NB4 (cell line): ENCODE results near the gene USH2A.

Experiments
- DNase-seq: peaks from one replicate; pipeline ENCODE4 v3.0.0; 2010; ENCODE audit warnings: low read depth
- H3K4me3 ChIP-seq: one replicate; pipeline ENCODE4 v1.5.1; 2011; ENCODE audit warnings: mild to moderate bottlenecking, low read depth, low read length, moderate library complexity
- MYC ChIP-seq: IDR thresholded peaks from 2 replicates; pipeline ENCODE4 v1.6.1; 2011; ENCODE audit warnings: low read depth, low read length
- POLR2A ChIP-seq: IDR thresholded peaks from 2 replicates; pipeline ENCODE4 v1.6.1; 2011; ENCODE audit warnings: mild to moderate bottlenecking; ENCODE audit not compliant: insufficient read length; ENCODE audit errors: extremely low read depth
- TF ChIP-seq, protein P1 (sequence below): IDR thresholded peaks from 2 replicates; pipeline ENCODE4 v1.6.1; 2011; ENCODE audit warnings: low read depth, low read length
- TF ChIP-seq, protein P2 (sequence below): IDR thresholded peaks from one replicate; pipeline ENCODE4 v1.5.1; 2012; ENCODE audit warnings: low read depth, low read length

USH2A gene

DNA sequence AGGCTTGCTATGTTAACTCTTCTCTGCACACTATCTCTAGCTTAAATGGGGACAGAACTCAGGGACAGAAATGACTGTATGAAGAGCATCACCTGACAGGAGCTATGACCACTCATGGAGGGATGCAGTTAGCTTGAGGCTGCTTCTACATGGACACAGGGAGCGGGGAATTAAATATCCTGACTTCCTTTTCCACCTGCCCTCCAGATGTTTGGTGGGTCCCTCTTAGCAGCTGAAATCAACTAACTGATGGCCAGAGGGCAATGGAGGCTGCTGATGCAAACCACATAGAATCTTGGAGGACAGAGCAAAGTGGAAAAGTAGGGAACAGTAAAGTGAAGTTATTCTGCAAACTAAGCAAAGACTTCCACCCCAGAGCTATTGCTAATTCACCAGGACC lies 214.1 kb downstream of the USH2A start:
- H3K4me3 ChIP-seq, result no peak overlapping the region
- TF ChIP-seq MYC (no peak), POLR2A (no peak)
- TF ChIP-seq, protein P1, sequence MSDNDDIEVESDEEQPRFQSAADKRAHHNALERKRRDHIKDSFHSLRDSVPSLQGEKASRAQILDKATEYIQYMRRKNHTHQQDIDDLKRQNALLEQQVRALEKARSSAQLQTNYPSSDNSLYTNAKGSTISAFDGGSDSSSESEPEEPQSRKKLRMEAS, result no peak
- TF ChIP-seq, protein P2, sequence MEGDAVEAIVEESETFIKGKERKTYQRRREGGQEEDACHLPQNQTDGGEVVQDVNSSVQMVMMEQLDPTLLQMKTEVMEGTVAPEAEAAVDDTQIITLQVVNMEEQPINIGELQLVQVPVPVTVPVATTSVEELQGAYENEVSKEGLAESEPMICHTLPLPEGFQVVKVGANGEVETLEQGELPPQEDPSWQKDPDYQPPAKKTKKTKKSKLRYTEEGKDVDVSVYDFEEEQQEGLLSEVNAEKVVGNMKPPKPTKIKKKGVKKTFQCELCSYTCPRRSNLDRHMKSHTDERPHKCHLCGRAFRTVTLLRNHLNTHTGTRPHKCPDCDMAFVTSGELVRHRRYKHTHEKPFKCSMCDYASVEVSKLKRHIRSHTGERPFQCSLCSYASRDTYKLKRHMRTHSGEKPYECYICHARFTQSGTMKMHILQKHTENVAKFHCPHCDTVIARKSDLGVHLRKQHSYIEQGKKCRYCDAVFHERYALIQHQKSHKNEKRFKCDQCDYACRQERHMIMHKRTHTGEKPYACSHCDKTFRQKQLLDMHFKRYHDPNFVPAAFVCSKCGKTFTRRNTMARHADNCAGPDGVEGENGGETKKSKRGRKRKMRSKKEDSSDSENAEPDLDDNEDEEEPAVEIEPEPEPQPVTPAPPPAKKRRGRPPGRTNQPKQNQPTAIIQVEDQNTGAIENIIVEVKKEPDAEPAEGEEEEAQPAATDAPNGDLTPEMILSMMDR, result no peak
- DNase-seq, result no peak

DNA sequence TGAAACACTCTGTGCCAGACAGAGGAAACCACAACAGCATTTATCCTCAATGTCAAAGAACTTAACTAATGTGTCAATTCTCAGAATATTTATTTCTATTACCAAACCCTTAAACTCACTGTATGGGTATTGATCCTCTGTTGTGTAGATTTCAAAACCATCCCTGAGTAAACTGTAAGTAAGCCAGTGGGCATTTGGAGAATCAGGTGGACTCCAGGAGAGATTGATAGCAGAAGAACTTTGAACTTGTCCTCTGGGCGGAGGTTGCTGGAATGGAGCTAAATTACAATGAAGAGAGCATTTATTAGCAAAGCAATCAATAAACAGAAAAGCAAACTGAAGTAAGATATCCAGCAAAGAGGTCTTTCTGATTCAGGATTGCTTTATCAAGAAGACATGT lies 216.1 kb downstream of the USH2A start:
- no peak overlapping the region for H3K4me3 ChIP-seq
- TF ChIP-seq MYC (no peak), POLR2A (no peak)
- TF ChIP-seq, protein P2, result no peak
- TF ChIP-seq, protein P1, result no peak
- no peak for DNase-seq

DNA sequence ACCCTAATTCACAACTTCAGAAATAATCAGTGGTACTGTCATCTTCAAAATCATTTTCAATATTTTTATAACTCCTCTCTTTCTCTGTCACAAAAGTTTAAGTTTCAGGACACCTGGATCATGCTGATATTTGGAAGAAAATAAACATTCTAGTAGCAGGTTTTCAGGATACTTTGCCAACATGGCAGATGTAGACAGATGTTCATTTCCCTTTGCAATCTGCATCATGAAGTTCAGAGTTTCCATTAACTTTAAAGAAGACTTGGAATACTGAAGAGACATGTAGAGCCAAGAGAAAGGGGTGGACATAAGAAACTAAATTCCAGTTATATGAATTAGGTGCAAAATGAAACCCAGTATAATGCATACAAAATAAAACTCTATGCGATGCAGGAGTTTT lies 218.1 kb downstream of the USH2A start:
- no peak for DNase-seq
- no peak for TF ChIP-seq MYC
- no peak for TF ChIP-seq POLR2A
- TF ChIP-seq, protein P2, result no peak
- TF ChIP-seq, protein P1, result no peak
- H3K4me3 ChIP-seq, result no peak overlapping the region

DNA sequence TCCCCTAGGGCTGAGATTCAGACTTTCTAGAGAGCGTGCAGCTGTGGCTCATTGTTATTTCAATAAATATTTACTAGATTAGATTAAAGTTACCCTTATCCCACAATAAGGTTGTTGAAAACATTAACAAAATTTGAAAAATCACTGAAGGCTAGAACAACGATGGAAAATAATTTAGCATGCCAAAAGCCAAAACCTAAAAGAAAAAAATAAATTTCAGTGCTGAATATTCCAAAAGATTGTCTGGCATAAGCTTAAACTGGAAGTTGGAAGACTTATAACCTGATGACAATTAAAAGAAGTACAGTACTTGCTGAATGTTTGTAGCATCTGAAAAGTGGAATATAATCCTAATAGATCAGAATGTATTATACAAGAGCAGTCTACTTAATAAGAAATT lies 221.3 kb downstream of the USH2A start:
- no peak overlapping the region for H3K4me3 ChIP-seq
- TF ChIP-seq, protein P2, result no peak
- TF ChIP-seq MYC (no peak), POLR2A (no peak)
- DNase-seq, result no peak

DNA sequence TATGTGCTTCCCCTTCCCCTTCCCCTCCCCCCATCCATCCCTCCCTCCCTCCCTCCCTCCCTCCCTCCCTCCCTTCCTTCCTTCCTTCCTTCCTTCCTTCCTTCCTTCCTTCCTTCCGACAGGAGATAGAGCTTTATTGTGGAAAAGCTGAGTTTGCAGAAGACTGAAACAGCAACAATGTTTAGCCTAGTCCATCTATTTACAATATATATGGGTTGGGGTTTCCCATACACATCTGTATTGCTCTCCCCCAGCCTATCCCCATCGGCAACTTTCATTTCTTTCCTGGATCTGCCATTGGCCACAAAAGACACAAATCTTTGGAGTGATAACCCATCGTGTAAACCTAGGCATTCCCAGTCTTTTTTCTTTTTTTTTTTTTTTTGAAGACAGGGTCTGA lies 222.3 kb downstream of the USH2A start:
- no peak for TF ChIP-seq MYC
- TF ChIP-seq, protein P2, result no peak
- TF ChIP-seq POLR2A, result no peak
- TF ChIP-seq, protein P1, result no peak
- DNase-seq, result no peak

DNA sequence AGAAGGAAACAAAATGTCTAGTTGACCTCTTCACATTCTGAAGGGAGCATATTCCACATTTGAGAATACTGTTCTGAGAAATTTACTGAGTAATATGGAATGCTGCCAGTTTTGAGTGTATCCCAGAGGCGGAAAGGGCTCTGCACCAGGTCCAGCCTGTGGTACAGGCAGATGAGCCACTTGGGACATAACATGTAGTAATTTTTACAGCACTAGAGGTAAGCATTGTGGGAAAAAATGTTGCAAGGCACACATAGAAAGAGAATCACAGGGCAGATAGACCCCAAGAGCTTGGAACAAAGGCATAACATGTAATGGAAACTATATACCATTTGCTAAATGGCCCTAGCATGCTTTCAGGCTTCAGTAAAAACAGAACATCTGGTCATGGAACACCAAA lies 228.5 kb downstream of the USH2A start:
- no peak for DNase-seq
- no peak for TF ChIP-seq POLR2A
- no peak for TF ChIP-seq MYC
- TF ChIP-seq, protein P2, result no peak
- TF ChIP-seq, protein P1, result no peak
- H3K4me3 ChIP-seq, result no peak overlapping the region

More for the DNA sequence above, 222.3 kb downstream of the USH2A start:
- no peak overlapping the region for H3K4me3 ChIP-seq
